GM21576 (cell line): ENCODE results near the gene CLGN.
"Not testable (repeated sequence)": the region's sequence is repeated elsewhere in the genome, so short reads cannot be mapped to it uniquely, and the experiment has no call there.

ENCODE experiments used
- ATAC-seq: cut with Tn5 transposase; IDR thresholded peaks from one replicate; pipeline ENCODE4 v1.9.1; 2021; ENCODE audit warnings: mild to moderate bottlenecking, moderate library complexity; ENCODE audit not compliant: unreplicated experiment

CLGN gene, protein sequence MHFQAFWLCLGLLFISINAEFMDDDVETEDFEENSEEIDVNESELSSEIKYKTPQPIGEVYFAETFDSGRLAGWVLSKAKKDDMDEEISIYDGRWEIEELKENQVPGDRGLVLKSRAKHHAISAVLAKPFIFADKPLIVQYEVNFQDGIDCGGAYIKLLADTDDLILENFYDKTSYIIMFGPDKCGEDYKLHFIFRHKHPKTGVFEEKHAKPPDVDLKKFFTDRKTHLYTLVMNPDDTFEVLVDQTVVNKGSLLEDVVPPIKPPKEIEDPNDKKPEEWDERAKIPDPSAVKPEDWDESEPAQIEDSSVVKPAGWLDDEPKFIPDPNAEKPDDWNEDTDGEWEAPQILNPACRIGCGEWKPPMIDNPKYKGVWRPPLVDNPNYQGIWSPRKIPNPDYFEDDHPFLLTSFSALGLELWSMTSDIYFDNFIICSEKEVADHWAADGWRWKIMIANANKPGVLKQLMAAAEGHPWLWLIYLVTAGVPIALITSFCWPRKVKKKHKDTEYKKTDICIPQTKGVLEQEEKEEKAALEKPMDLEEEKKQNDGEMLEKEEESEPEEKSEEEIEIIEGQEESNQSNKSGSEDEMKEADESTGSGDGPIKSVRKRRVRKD

DNA sequence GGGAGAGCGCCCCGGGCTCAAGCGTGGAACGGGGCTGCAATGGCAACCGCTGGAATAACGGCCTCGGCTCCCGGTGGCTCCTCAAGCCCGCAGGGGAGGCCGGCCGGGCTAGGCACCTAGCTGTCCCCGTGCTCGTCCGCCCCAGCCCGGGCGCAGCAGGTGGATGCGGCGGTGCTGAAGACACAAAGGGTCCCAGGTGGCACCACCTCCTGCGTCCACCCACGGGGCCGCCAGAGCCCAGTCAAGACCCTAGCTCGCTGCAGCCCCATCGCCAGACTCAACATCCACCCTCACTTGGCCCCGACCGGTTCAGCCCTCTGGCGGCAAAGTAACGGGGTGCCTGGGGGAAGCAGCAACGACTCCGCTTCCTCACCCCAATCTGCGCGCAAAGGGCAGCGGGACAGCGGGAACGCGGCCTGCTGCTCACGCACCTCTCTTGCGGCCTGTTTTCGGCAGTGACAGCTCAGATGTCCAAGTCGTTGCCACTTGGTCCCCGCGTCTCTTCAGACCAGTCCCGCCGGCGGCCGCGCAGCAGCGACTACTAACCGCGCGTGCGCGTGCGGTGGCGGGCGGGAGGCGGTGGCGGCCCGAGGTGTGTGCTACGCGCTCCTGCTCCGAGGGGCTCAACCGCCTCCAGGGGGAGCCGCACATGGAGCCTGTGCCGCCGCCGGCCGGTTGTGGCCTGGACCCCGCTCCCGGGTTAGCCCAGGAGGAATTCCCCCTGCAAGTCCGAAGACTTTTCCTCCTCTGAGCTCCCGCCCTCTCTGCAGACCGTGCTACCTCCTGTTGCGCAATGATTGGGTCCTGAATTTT lies at the start of gene CLGN:
Gene CLGN (minus strand): TSS at position 543 of the 813 bp plus-strand sequence. CDS start 14,570 bp downstream, outside the sequence.
- ATAC-seq: peak; percentile 79

DNA sequence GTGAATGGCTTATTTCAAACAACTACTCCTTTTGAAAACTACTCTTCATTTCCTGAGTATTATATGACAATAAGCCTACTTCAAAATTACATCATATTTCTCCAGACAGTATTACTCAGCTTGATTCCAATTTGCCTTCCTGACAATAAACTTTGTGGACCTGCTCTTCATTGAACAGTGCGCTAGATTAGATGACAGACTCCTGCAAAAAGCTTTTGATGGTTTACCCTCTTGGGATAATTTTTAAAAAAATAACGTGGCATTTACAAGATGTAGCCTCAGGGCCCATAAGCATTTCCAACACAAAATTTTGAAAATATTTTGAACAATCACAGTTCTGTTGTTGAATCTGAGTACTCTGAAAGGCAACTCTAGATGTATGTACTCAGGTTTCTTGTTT lies 44.7 kb upstream of the CLGN start:
- ATAC-seq: no peak

GRCh38 chr4:140469791-140470733 lies 42.6 kb upstream of the CLGN start:
- no peak for ATAC-seq

- no peak for ATAC-seq
Measured at GRCh38 chr4:140466146-140466545, 38.7 kb upstream of the CLGN start.

DNA sequence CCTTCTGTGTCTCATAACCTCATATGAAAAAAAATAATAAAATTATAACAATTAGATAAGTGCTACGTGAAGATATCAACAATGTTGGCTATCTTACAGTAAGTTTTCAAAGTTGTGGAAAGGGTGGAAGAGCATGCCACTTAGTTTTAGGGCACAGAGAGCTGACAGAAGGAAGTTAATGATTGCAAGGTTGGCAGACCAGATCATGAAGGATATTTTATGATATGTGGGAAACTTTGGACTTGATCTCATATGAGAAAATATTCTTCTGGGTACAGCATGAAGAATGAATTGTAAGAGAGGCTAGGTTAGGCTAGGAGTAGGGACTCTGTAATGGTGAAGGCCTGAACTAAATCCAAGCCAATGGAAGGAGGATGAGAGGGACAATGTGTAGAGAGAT lies 36.2 kb upstream of the CLGN start:
- ATAC-seq: no peak

- ATAC-seq: no peak
Measured at GRCh38 chr4:140463182-140463581, 35.7 kb upstream of the CLGN start.

- ATAC-seq: no peak
Measured at GRCh38 chr4:140450352-140450751, 22.9 kb upstream of the CLGN start.

- no peak for ATAC-seq
Measured at GRCh38 chr4:140448830-140449229, 21.4 kb upstream of the CLGN start.

DNA sequence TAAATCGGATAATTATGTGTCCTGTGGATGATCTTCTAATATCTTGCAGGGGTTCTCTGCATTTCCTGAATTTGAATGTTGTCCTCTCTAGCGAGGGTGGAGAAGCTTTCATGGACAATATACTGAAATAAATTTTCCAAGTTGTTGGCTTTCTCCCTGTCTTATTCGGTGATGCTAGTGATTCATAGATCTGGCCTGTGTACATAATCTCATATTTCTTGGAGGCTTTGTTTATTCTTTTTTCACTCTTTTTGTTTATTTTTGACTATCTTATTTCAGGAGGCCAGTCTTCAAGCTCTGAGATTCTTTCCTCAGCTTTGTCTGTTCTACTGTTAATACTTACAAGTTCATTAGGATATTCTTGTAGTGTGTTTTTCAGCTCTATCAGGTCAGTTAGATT lies 20.7 kb upstream of the CLGN start:
- no peak for ATAC-seq

DNA sequence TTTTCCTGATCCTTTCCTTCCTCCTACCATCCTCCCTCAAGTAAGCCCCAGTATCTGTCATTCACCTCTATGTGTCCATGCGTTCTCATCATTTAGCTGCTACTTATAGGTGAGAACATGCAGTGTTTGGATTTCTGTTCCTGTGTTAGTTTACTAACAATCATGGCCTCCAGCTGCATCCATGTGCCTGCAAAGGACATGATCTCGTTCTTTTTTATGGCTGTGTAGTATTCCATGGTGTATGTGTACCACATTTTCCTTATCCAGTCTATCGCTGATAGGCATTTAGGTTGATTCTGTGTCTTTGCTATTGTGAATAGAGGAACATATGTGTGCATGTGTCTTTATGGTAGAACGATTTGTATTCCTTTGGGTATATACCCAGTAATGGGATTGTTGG lies 16.9 kb upstream of the CLGN start:
- ATAC-seq: not testable (repeated sequence)

DNA sequence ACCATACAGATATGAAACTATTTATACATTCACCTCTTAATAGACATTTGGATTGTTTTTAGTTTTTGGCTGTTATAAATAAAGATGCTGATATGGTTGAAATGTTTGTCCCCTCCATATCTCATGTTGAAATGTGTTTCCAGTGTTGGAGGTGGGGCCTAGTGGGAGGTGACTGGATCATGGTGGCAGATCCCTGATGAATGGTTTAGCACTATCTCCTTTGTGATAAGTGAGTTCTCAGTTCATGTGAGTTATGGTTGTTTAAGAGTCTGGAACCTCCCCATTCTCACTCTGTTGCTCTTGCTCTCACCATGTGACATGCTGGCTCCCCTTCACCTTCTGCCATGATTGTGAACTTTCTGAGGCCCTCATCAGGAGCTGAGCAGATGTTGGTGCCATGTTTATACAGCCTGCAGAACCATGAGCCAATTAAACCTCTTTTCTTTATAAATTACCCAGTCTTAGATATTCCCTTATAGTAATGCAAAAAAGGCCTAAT lies 12.2 kb upstream of the CLGN start:
- no peak for ATAC-seq

DNA sequence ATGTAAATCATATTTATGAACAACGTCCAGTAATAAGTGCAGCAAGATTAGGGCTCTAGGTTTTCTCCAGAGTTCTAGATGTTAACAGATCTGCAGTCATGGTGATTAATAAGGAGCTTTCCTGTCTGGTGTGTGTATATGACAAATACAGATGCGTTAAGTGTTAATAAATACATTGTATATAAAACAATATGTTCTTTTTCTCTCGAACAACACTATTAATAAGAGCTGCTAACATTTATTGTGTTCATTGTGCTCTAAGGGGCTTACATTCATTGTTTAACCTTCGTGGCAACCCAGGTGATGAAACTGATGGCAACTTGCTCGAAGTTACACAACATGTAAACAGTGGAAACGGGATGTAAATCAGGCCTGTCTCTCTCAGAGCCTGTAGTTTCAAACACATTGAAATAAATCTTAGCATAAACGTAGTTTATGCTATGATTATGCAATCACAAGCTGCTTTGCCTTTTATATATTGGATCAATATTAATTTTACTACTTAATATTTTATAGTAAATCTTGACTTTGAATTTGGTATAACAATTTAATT lies 547 bp upstream of the CLGN start:
- no peak for ATAC-seq

- peak; percentile 12 for ATAC-seq
Measured at GRCh38 chr4:140426610-140427105, 790 bp downstream of the CLGN start.

GRCh38 chr4:140423106-140423505 lies 4.3 kb downstream of the CLGN start:
- no peak for ATAC-seq

- ATAC-seq: not testable (repeated sequence)
Measured at GRCh38 chr4:140413130-140413969, 14.1 kb downstream of the CLGN start.

DNA sequence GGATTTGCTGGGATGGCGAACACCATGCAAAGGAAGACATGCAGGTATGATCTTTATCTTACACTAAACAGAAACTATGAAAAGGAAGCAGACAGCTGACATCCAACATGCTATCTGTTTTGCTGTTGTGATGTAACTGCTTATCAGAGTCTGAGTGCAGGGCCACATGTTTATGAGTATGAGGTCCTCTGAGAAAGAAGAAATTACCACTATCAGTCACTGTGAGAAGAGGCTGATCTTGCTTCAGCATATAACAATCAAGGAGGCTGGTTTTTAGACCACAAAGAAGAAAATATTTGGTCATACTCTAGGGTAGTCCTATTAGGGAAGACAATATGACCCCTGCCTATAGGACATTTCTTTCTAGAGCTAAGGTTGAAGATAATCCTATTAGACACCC lies 18.5 kb downstream of the CLGN start:
- ATAC-seq: no peak

- ATAC-seq: no peak
Measured at GRCh38 chr4:140406292-140406691, 21.2 kb downstream of the CLGN start.

DNA sequence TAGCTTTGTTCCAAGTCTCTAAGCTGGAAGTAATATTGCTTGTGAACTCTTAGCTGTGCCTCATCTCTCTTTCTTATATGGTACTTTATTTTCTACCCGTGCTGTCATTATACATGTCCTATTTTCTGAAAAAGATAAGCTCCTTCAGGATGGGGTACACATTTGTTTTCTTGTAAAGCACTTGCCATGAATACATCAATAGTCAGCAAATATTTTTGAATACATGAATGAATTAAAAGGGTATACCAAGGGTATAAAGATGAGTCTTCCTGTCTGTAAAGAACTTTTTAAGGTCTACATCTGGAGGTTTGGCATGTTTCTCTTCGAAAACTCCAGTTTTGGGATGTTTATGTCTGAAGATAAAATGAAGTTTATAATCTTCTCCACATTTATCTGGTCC lies 27.3 kb downstream of the CLGN start:
- no peak for ATAC-seq

GRCh38 chr4:140395668-140396067 lies 31.8 kb downstream of the CLGN start:
- ATAC-seq: no peak
